ENCODE data around the gene OR6Y1.

DNA sequence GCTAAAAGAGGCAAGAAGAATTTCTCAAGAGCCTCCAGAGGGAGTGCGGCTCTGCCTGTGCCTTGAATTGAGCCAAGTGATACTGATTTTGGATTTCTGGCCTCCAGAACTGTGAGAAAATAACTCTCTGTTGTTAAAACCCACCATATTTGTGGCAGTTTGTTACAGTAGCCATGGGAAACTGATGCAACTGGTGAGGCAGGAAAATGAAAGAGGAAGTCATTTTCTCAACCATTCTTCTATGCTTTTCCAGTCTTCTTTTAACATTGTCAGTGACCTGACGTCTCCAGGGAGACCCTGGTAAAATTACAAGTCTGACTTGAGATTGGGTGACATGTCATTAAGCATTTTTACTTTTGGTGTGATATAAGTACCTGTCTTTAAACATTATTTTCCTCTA lies 10.4 kb upstream of the OR6Y1 start:
- TF ChIP-seq, protein P1, sequence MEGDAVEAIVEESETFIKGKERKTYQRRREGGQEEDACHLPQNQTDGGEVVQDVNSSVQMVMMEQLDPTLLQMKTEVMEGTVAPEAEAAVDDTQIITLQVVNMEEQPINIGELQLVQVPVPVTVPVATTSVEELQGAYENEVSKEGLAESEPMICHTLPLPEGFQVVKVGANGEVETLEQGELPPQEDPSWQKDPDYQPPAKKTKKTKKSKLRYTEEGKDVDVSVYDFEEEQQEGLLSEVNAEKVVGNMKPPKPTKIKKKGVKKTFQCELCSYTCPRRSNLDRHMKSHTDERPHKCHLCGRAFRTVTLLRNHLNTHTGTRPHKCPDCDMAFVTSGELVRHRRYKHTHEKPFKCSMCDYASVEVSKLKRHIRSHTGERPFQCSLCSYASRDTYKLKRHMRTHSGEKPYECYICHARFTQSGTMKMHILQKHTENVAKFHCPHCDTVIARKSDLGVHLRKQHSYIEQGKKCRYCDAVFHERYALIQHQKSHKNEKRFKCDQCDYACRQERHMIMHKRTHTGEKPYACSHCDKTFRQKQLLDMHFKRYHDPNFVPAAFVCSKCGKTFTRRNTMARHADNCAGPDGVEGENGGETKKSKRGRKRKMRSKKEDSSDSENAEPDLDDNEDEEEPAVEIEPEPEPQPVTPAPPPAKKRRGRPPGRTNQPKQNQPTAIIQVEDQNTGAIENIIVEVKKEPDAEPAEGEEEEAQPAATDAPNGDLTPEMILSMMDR (IDR thresholded peaks at IDR 0.05; ENCODE audit: low read depth, low read length, missing input control), result no peak
- TF ChIP-seq, protein P2, sequence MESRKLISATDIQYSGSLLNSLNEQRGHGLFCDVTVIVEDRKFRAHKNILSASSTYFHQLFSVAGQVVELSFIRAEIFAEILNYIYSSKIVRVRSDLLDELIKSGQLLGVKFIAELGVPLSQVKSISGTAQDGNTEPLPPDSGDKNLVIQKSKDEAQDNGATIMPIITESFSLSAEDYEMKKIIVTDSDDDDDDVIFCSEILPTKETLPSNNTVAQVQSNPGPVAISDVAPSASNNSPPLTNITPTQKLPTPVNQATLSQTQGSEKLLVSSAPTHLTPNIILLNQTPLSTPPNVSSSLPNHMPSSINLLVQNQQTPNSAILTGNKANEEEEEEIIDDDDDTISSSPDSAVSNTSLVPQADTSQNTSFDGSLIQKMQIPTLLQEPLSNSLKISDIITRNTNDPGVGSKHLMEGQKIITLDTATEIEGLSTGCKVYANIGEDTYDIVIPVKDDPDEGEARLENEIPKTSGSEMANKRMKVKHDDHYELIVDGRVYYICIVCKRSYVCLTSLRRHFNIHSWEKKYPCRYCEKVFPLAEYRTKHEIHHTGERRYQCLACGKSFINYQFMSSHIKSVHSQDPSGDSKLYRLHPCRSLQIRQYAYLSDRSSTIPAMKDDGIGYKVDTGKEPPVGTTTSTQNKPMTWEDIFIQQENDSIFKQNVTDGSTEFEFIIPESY (IDR thresholded peaks at IDR 0.05), result no peak
- no peak for TF ChIP-seq REST (IDR thresholded peaks at IDR 0.05)
- no peak for TF ChIP-seq MAX (IDR thresholded peaks at IDR 0.05)
- TF ChIP-seq YY1 (IDR thresholded peaks at IDR 0.05), result no peak
- no peak for TF ChIP-seq SP1 (IDR thresholded peaks at IDR 0.05)

Data from liver (tissue), 3 donors.